K562 (cell line): ENCODE results near the gene GPR85. TPM values are rescaled to one million over a fixed set of nuclear protein-coding genes. Genes with fewer than 3 reads are reported as not detected.

Experiments used
- ATAC-seq: fragments of 200-7000 bp; cut with Tn5 transposase; 3 replicates; pipeline ENCODE4 v1.9.1; 2020; ENCODE audit warnings: moderate library complexity
- BruUV-seq: library from RNA; stranded (reverse); fragments of 400-500 nt; replicated peaks from 2 replicates; lab custom pipeline; 2021; lab: Mats Ljungman, UMichigan
- CTCF ChIA-PET: fragments of 300-600 bp; formaldehyde crosslinking; extraction: SDS; loops from one replicate; lab custom pipeline; 2021; ENCODE audit warnings: low intra/inter-chr PET ratio; lab: Yijun Ruan, JAX
- POLR2A ChIA-PET: fragments of 300-600, 350-650 bp; sonication (Branson Sonifier 250); formaldehyde crosslinking; extraction: SDS; loops from one replicate; lab custom pipeline; 2021; ENCODE audit warnings: antibody characterized with exemption, inconsistent platforms; lab: Yijun Ruan, JAX
- DNase-seq, 4 experiments: peaks; one replicate each; pipeline versions ENCODE4 v3.0.0 to v3.0.0-alpha.2; 2011 to 2018; ENCODE audit warnings: low spot score in 3 of 4, mixed read lengths in 3 of 4; ENCODE audit errors: extremely low read depth in 1 of 4
- FAIRE-seq: peaks from 2 replicates; lab custom pipeline; 2011; peaks lifted over from hg19 to GRCh38; lab: Jason Lieb, UNC
- H2AFZ ChIP-seq: 2 replicates; pipeline ENCODE4 v1.6.0; 2011; ENCODE audit warnings: low read depth, low read length, control low read depth, inconsistent platforms
- H3K27ac ChIP-seq: fragments of 200-600 bp; 3 replicates; pipeline ENCODE4 v1.8.0; 2011; ENCODE audit warnings: low read depth, mild to moderate bottlenecking, control low read depth, inconsistent platforms, low read length, moderate library complexity, mixed read lengths; ENCODE audit errors: extremely low read depth
- H3K27me3 ChIP-seq, 2 experiments: fragments of 300-600 bp in 1 of 2; 2 replicates in 1 of 2; 3 replicates in 1 of 2; pipeline versions ENCODE4 v1.6.0 to v1.8.0; 2011; ENCODE audit warnings: inconsistent platforms in 2 of 2, low read length in 2 of 2, mild to moderate bottlenecking in 1 of 2, mixed read lengths in 1 of 2, moderate library complexity in 1 of 2; ENCODE audit not compliant: control insufficient read depth in 2 of 2, insufficient read depth in 2 of 2
- H3K36me3 ChIP-seq: fragments of 300-600 bp; 3 replicates; pipeline ENCODE4 v1.8.0; 2011; ENCODE audit warnings: mild to moderate bottlenecking, low read length, inconsistent platforms; ENCODE audit not compliant: control insufficient read depth, insufficient read depth
- H3K4me1 ChIP-seq, 2 experiments: fragments of 200-600 bp in 1 of 2; replicated peaks in 1 of 2; 2 replicates in 1 of 2; 3 replicates in 1 of 2; pipeline versions ENCODE4 v1.5.1 to v1.8.0; 2011; ENCODE audit warnings: inconsistent platforms in 2 of 2, low read length in 2 of 2, mild to moderate bottlenecking in 1 of 2, mixed read lengths in 1 of 2, moderate library complexity in 1 of 2; ENCODE audit not compliant: control insufficient read depth in 2 of 2, insufficient read depth in 2 of 2
- H3K4me2 ChIP-seq: 2 replicates; pipeline ENCODE4 v1.6.1; 2011; ENCODE audit warnings: low read length, control low read depth, inconsistent platforms, mixed read lengths; ENCODE audit not compliant: insufficient read depth
- H3K4me3 ChIP-seq: fragments of 200-600 bp; sonication (generic), shearing (Covaris generic); 2 replicates; pipeline ENCODE4 v1.5.1; 2016; ENCODE audit warnings: control low read depth, inconsistent platforms
- H3K79me2 ChIP-seq: fragments of 200-600 bp; 3 replicates; pipeline ENCODE4 v1.8.0; 2011; ENCODE audit warnings: low read length, inconsistent platforms; ENCODE audit not compliant: control insufficient read depth, insufficient read depth
- H3K9ac ChIP-seq, 2 experiments: 2 replicates each; pipeline versions ENCODE4 v1.6.0 to v1.6.1; 2011; ENCODE audit warnings: low read depth in 2 of 2, low read length in 2 of 2, control low read depth in 1 of 2, inconsistent platforms in 1 of 2, mild to moderate bottlenecking in 1 of 2, mixed read lengths in 1 of 2; ENCODE audit not compliant: insufficient read depth in 1 of 2
- H3K9me1 ChIP-seq: one replicate; pipeline ENCODE4 v1.6.0; 2011; ENCODE audit warnings: inconsistent platforms, mild to moderate bottlenecking, low read length, moderate library complexity; ENCODE audit not compliant: control insufficient read depth, insufficient read depth
- H3K9me3 ChIP-seq: replicated peaks from 2 replicates; pipeline ENCODE4 v1.5.1; 2011; ENCODE audit warnings: low read depth, low read length, inconsistent platforms; ENCODE audit not compliant: control insufficient read depth, insufficient read depth
- H4K20me1 ChIP-seq: replicated peaks from 2 replicates; pipeline ENCODE4 v1.6.1; 2011; ENCODE audit warnings: low read length, inconsistent platforms, mixed read lengths; ENCODE audit not compliant: control insufficient read depth, insufficient read depth
- CTCF ChIP-seq, 3 experiments: IDR thresholded peaks in 2 of 3; conservative IDR thresholded peaks in 1 of 3; 2 replicates each; pipeline ENCODE4 v1.5.1; 2011 to 2012; ENCODE audit warnings: low read length in 3 of 3, mild to moderate bottlenecking in 3 of 3, control low read depth in 2 of 3, improper control_type of control experiment in 1 of 3, inconsistent platforms in 1 of 3, low read depth in 1 of 3, mixed read lengths in 1 of 3, moderate library complexity in 1 of 3; ENCODE audit not compliant: insufficient read depth in 2 of 3
- DACH1 ChIP-seq: fragments of 450-650 bp; IDR thresholded peaks from 2 replicates; pipeline ENCODE4 v1.6.1; 2018; ENCODE audit not compliant: partially characterized antibody
- GATAD2B ChIP-seq: fragments of 450-650 bp; IDR thresholded peaks from 2 replicates; pipeline ENCODE4 v1.6.1; 2017; ENCODE audit warnings: mild to moderate bottlenecking, borderline replicate concordance
- MCM3 ChIP-seq: fragments of 450-650 bp; IDR thresholded peaks from 2 replicates; pipeline ENCODE4 v1.6.1; 2016
- SMARCA5 ChIP-seq: fragments of 450-650 bp; IDR thresholded peaks from 2 replicates; pipeline ENCODE4 v1.6.1; 2016
- SOX6 ChIP-seq: fragments of 450-650 bp; IDR thresholded peaks from 2 replicates; pipeline ENCODE4 v1.6.1; 2014; ENCODE audit warnings: mild to moderate bottlenecking
- WGBS: fragments of 100-300 bp; shearing (Covaris generic); methylation state at CpG from one replicate; pipeline ENCODE4 v1.1.6; 2016; ENCODE audit warnings: low coverage, mixed read lengths; ENCODE audit not compliant: insufficient coverage; ENCODE audit errors: missing lambda C conversion rate; 5-methylcytosine and 5-hydroxymethylcytosine counted together
- in situ Hi-C: fragments of 300-500 bp; cut with MboI; formaldehyde crosslinking; loops from 4 replicates; pipeline ENCODE4 v1.15.0; 2018; ENCODE audit warnings: inconsistent platforms, mixed read lengths
- intact Hi-C: fragments of 100-400 bp; cut with micrococcal nuclease; formaldehyde crosslinking; loops from 2 replicates; pipeline ENCODE4 v1.14.2; 2022
- polyA plus RNA-seq, 8 experiments: library from polyadenylated mRNA; depleted of rRNA in 4 of 8; stranded (reverse) in 5 of 8; unstranded in 3 of 8; fragments of >200 nt; fragmentation: Nextera tagmentation in 2 of 8; fragmentation: Illumina TruSeq in 1 of 8; extraction: Ambion mirVana in 2 of 8; extraction: Trizol in 1 of 8; gene quantifications; 2 replicates each; pipeline versions ENCODE4 v1.2.1 to v1.2.3, GENCODE V29; 2011 to 2014; ENCODE audit warnings: inconsistent platforms in 1 of 8, missing spikeins in 1 of 8
- total RNA-seq, 7 experiments: library from RNA; depleted of rRNA in 6 of 7; stranded (reverse); fragments of >200 nt in 6 of 7; fragmentation: Illumina TruSeq in 2 of 7; extraction: Trizol in 2 of 7; gene quantifications; 2 replicates each; pipeline versions ENCODE4 v1.2.1 to v1.2.3, GENCODE V29; 2011 to 2021; ENCODE audit warnings: low replicate concordance in 1 of 7

The GPR85 gene
- total and polyA plus RNA-seq, 9 of the 15 experiments (the other 6 are each of a cell fraction or from before 2014, with no cell fraction given), result 2.9 to 18.2 (median 4.0) TPM

GRCh38 chr7:113134025-113134424, 47.4 kb upstream of the GPR85 start:
- H3K4me2 ChIP-seq, result no peak overlapping the region
- no peaks in the 10 kb centered on the region for H3K9me1 ChIP-seq
- CTCF ChIA-PET, result no interaction called here
- no peaks in the 10 kb centered on the region for H3K27me3 ChIP-seq
- H3K9me3 ChIP-seq, result no peaks in the 10 kb centered on the region; the same call in 1 of the 2 replicates
- no peak overlapping the region for H3K27ac ChIP-seq
- intact Hi-C loops, result no loop called here
- H3K4me1 ChIP-seq, result no peaks in the 10 kb centered on the region; a peak in 1 of 5 replicates
- FAIRE-seq, result no peak
- in situ Hi-C loops, result no loop called here
- no peak for ATAC-seq
- WGBS, result 11% methylated on average over 1 of the region's 1 CpG
- no peak overlapping the region for H2AFZ ChIP-seq
- H3K79me2 ChIP-seq, result no peaks in the 10 kb centered on the region
- H4K20me1 ChIP-seq, result no peaks in the 10 kb centered on the region
- no TSS peak for BruUV-seq
- no peak for DNase-seq
- H3K36me3 ChIP-seq, result no peaks in the 10 kb centered on the region
- H3K9ac ChIP-seq, result no peak overlapping the region
- H3K4me3 ChIP-seq, result no peak overlapping the region
- POLR2A ChIA-PET, result interaction anchor here (1.0 kb wide), 1 partner anchor 15 kb away, joined by 3 read pairs; no protein-coding TSS in a partner anchor
- TF ChIP-seq GATAD2B, result peak; percentile 61; the same call in 1 of the 2 replicates
- peak; percentile 96 for TF ChIP-seq DACH1
- TF ChIP-seq SMARCA5, result no peak

DNA sequence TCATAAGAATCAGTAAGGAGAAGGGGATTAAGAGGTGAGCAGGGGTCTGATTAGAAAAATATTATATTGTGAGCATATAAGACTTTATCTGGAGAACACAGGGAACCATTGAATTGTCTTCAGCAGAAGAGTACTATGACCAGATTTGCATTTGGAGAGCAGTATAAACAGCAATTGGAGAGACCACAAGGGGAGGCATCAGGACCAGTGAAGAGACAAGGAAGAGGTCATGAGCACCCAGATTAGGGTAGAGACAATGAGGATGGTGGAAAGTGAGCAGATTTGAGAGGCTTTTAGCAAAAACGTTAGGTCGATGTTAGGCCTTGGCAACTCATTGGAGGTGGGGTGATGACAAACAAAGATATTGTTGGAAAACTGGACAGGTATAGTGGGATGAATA, 44.7 kb upstream of the GPR85 start:
- TF ChIP-seq MCM3 (0 out of 2 replicates have a peak, but pooled peaks have one; percentile 40), CTCF (IDR thresholded peaks at IDR 0.05 in 2 of 3, conservative IDR thresholded peaks at IDR 0.05 in 1 of 3; ENCODE audit: insufficient read depth in 2 of 3, low read depth in 1 of 3, low read length in 3 of 3) (peak in 2 of 3 experiments; percentile 7 to 21; a peak in 1 of 6 replicates), SOX6 (no peak)
- H3K9me1 ChIP-seq, result no peaks in the 10 kb centered on the region
- no peaks in the 10 kb centered on the region for H3K9me3 ChIP-seq
- H3K9ac ChIP-seq, result no peak overlapping the region
- no peak overlapping the region for H2AFZ ChIP-seq
- no peak for DNase-seq
- ATAC-seq, result peak; percentile 72
- peak; percentile 51 for FAIRE-seq
- H3K4me1 ChIP-seq, result no peaks in the 10 kb centered on the region; a peak in 1 of 5 replicates
- no TSS peak for BruUV-seq
- H3K27ac ChIP-seq, result no peak overlapping the region
- 19% methylated on average over 2 of the region's 2 CpGs for WGBS
- ChIA-PET POLR2A (interaction anchor here (1.6 kb wide), 1 partner anchor 12 kb away, joined by 4 read pairs; no protein-coding TSS in a partner anchor), CTCF (no interaction called here)
- in situ Hi-C loops (no loop called here), intact Hi-C loops (no loop called here)
- no peaks in the 10 kb centered on the region for H3K36me3 ChIP-seq
- no peaks in the 10 kb centered on the region for H3K27me3 ChIP-seq
- no peaks in the 10 kb centered on the region for H4K20me1 ChIP-seq
- no peak overlapping the region for H3K4me2 ChIP-seq
- no peak overlapping the region for H3K4me3 ChIP-seq
- H3K79me2 ChIP-seq, result no peaks in the 10 kb centered on the region
